Measurements from ENCODE around the gene ALCAM. TPM values are rescaled to one million over a fixed set of nuclear protein-coding genes. Genes with fewer than 3 reads are reported as not detected.
"Not testable (repeated sequence)": the region's sequence is repeated elsewhere in the genome, so short reads cannot be mapped to it uniquely, and the experiment has no call there.

ALCAM gene
- total RNA-seq, 3 donors from 2014 or later: 12.6 to 23.7 (median 14.8) TPM

DNA sequence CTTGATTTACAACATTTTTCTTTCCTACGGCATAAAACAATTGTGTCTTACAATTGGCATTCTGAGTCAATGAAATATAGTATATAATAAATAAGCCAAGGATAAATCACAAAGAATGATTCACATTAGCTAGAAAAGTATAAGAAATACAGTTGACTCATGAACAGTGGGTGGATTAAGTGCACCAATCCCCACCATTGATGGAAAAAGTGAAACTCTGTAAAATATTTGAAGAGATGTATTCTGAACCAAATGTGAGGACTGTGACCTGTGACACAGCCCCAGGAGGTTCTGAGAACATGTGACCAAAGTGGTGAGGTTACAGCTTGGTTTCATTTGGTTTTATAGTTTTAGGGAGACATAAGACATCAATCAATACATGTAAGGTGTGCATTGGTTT, 227.5 kb downstream of the ALCAM start:
- ATAC-seq (no peak), DNase-seq (no peak)
- no peak overlapping the region for H3K4me3 ChIP-seq
- intact Hi-C loops (cut with DNase I, micrococcal nuclease): no loop called here
- no peaks in the 10 kb centered on the region for H3K9me3 ChIP-seq
- H3K36me3 ChIP-seq (ENCODE audit: low read depth): no peaks in the 10 kb centered on the region
- no peaks in the 10 kb centered on the region for H3K4me1 ChIP-seq (ENCODE audit: low read depth)
- TF ChIP-seq, protein P1, sequence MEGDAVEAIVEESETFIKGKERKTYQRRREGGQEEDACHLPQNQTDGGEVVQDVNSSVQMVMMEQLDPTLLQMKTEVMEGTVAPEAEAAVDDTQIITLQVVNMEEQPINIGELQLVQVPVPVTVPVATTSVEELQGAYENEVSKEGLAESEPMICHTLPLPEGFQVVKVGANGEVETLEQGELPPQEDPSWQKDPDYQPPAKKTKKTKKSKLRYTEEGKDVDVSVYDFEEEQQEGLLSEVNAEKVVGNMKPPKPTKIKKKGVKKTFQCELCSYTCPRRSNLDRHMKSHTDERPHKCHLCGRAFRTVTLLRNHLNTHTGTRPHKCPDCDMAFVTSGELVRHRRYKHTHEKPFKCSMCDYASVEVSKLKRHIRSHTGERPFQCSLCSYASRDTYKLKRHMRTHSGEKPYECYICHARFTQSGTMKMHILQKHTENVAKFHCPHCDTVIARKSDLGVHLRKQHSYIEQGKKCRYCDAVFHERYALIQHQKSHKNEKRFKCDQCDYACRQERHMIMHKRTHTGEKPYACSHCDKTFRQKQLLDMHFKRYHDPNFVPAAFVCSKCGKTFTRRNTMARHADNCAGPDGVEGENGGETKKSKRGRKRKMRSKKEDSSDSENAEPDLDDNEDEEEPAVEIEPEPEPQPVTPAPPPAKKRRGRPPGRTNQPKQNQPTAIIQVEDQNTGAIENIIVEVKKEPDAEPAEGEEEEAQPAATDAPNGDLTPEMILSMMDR (IDR thresholded peaks at IDR 0.05): no peak

DNA sequence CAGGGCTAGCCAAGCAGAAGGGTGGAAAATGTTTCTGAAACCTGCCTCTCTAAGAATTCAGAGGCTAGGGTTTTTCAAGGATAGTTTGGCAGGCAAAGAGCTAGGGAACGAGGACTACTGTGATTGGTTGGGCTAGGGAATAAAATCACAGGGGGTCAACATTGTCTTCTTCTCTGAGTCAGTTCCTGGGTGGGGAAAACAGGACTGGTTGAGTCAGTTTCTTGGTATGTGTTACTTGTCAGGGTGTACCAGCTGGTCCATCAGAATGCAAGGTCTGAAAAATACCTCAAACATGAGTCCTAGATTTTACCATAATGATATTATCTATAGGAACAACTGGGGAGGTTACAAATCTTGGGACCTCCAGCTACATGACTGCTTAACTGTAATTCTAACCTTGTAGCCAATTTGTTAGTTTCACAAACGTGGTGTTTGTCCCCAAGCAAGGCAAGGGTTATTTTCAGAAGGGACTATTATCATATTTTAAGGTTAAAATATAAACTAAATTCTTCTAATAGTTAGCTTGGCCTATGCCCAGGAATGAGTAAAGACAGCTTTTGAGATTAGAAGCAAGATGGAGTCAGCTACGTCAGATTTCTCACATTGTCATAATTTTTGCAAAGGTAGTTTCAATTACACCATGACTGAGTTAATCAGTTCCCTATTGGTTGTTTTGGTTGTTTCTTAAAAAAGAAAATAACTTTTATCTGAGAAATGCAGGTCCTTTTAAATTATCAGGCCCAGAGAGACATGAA, 231.5 kb downstream of the ALCAM start:
- no peaks in the 10 kb centered on the region for H3K36me3 ChIP-seq (ENCODE audit: low read depth)
- intact Hi-C loops (cut with DNase I, micrococcal nuclease): no loop called here
- TF ChIP-seq, protein P1 (IDR thresholded peaks at IDR 0.05): no peak
- ATAC-seq: no peak
- H3K4me3 ChIP-seq: no peak overlapping the region
- H3K9me3 ChIP-seq: no peaks in the 10 kb centered on the region
- H3K4me1 ChIP-seq (ENCODE audit: low read depth): no peaks in the 10 kb centered on the region
- no peak for DNase-seq

DNA sequence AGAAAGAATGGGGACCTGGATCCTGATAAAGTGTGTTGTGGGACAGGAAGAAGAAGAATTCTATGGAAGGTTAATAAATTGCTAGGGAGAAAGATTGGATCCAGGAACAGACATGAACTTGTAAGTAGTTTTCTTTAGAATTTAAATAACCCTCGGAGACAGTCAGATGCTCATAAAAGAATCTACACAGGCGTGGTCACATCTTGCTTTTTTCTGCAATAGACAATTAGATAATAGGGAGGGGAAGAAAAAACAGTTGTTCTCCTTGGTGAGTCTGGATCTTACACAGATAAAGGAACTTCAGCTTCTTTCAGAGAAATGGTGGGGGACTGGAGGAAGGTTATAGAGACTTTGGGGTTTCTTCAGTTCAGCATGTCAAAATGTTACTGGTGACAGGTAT, 232.6 kb downstream of the ALCAM start:
- Histone ChIP-seq H3K36me3 (ENCODE audit: low read depth) (no peaks in the 10 kb centered on the region), H3K4me3 (no peak overlapping the region), H3K4me1 (ENCODE audit: low read depth) (no peaks in the 10 kb centered on the region), H3K9me3 (no peaks in the 10 kb centered on the region)
- DNase-seq (no peak), ATAC-seq (no peak)
- TF ChIP-seq, protein P1 (IDR thresholded peaks at IDR 0.05): no peak
- intact Hi-C loops (cut with DNase I, micrococcal nuclease): no loop called here

DNA sequence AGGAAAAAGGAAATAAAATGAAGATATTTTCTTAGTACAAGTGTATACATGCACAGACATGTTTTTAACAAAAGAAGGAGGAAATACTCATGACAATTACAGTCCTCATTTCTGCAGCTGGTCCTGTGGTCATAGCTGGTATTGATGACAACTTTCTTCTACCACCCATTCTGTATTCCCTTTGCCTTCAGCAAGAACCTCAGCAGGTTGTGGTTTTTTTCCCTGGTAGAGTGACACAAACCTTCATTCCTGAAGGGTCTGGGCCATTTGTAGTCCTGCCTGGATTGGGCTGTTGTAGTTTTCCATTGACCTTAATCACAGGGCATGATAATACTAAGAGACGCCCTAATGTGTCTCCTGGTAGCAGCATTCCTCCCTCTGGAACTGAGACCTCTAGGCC, 235.0 kb downstream of the ALCAM start:
- intact Hi-C loops (cut with DNase I, micrococcal nuclease); ATAC-seq; H3K4me3 ChIP-seq; H3K4me1 ChIP-seq (ENCODE audit: low read depth); H3K9me3 ChIP-seq; H3K36me3 ChIP-seq (ENCODE audit: low read depth); DNase-seq: not testable (repeated sequence)

DNA sequence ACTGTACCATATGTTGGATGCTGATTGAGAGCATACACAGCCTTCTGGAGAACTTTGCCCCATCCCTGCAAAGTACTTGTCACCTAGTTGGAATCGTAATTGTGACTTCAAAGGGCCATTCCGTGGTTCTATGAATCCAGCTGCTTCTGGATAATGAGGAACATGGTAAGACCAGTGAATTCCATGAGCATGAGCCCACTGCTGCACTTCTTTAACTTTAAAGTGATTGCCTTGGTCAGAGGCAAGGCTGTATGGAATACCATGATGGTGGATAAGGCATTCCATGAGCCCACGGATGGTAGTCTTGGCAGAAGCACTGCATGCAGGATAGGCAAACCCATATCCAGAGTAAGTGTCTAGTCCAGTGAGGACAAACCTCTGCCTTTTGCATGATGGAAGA, 235.6 kb downstream of the ALCAM start:
- ATAC-seq; DNase-seq; H3K4me3 ChIP-seq; H3K4me1 ChIP-seq (ENCODE audit: low read depth); H3K9me3 ChIP-seq; intact Hi-C loops (cut with DNase I, micrococcal nuclease); H3K36me3 ChIP-seq (ENCODE audit: low read depth): not testable (repeated sequence)

DNA sequence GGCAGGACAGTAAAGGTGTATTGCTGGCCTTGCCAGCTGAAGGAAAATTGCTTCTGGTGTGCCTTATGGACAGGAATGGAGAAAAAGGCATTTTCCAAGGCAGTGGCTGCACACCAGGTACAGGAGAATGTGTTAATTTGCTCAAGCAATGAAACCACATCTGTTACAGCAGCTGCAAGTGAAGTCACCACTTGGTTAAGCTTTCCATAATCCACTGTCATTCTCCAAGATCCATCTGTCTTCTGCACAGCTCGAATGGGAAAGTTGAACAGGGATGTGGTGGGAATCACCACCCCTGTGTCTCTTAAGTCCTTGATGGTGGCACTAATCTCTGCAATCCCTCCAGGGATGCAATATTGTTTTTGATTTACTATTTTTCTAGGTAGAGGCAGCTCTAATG, 236.8 kb downstream of the ALCAM start:
- intact Hi-C loops (cut with DNase I, micrococcal nuclease); H3K4me3 ChIP-seq; H3K9me3 ChIP-seq; ATAC-seq; H3K4me1 ChIP-seq (ENCODE audit: low read depth); H3K36me3 ChIP-seq (ENCODE audit: low read depth); DNase-seq: not testable (repeated sequence)

DNA sequence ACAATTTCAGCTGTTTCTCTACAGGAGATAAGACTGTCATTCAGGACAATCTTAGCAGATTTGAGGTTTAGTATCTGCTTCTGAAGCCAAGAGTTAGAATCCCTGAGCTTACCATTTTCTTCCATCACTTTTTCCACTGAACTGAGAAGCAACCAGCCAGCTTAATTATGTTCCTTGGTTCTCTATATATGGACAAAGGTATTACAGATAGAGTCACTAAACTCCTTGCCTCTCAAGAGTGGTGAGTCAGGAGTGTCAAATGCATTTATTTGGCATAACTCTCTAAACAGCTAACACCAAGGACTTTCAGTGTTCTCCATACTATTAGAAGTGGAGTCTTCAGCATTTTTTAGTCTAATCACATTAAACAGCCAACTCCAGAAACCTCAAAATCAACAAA, 239.3 kb downstream of the ALCAM start:
- ATAC-seq: no peak
- H3K4me1 ChIP-seq (ENCODE audit: low read depth): no peaks in the 10 kb centered on the region
- intact Hi-C loops (cut with DNase I, micrococcal nuclease): no loop called here
- no peaks in the 10 kb centered on the region for H3K9me3 ChIP-seq
- TF ChIP-seq, protein P1 (IDR thresholded peaks at IDR 0.05): no peak
- no peak overlapping the region for H3K4me3 ChIP-seq
- DNase-seq: no peak
- no peaks in the 10 kb centered on the region for H3K36me3 ChIP-seq (ENCODE audit: low read depth)
